Astrocyte (in vitro differentiated cells and primary cell): ENCODE results near the gene TM9SF1. TPM values are rescaled to one million over a fixed set of nuclear protein-coding genes. Genes with fewer than 3 reads are reported as not detected.

Experiments
- DNase-seq: peaks from one replicate; pipeline ENCODE4 v3.0.0-alpha.2; 2010; ENCODE audit warnings: low read depth
- FAIRE-seq: peaks from 2 replicates; lab custom pipeline; 2011; peaks lifted over from hg19 to GRCh38; lab: Jason Lieb, UNC
- H2AFZ ChIP-seq: 2 replicates; pipeline ENCODE4 v1.6.0; 2012; ENCODE audit warnings: low read depth, low read length, inconsistent platforms
- H3K27ac ChIP-seq: 2 replicates; pipeline ENCODE4 v1.5.1; 2011; ENCODE audit warnings: low read depth, low read length, inconsistent platforms
- H3K27me3 ChIP-seq: 2 replicates; pipeline ENCODE4 v1.6.0; 2011; ENCODE audit warnings: low read length, inconsistent platforms; ENCODE audit not compliant: insufficient read depth
- H3K36me3 ChIP-seq: 2 replicates; pipeline ENCODE4 v1.5.1; 2011; ENCODE audit warnings: low read length, inconsistent platforms; ENCODE audit not compliant: insufficient read depth
- H3K4me1 ChIP-seq: 2 replicates; pipeline ENCODE4 v1.5.1; 2011; ENCODE audit warnings: low read length, inconsistent platforms; ENCODE audit not compliant: insufficient read depth
- H3K4me2 ChIP-seq: 2 replicates; pipeline ENCODE4 v1.6.0; 2012; ENCODE audit warnings: low read length, inconsistent platforms
- H3K4me3 ChIP-seq: 2 replicates; pipeline ENCODE4 v1.5.1; 2011; ENCODE audit warnings: low read depth, mild to moderate bottlenecking, low read length, inconsistent platforms; ENCODE audit not compliant: insufficient read depth
- H3K79me2 ChIP-seq: 2 replicates; pipeline ENCODE4 v1.6.0; 2012; ENCODE audit warnings: mild to moderate bottlenecking, low read length, inconsistent platforms; ENCODE audit not compliant: insufficient read depth
- H3K9ac ChIP-seq: 2 replicates; pipeline ENCODE4 v1.6.0; 2012; ENCODE audit warnings: mild to moderate bottlenecking, low read length, inconsistent platforms
- H3K9me3 ChIP-seq: 2 replicates; pipeline ENCODE4 v1.5.1; 2012; ENCODE audit warnings: low read depth, mild to moderate bottlenecking, low read length, inconsistent platforms; ENCODE audit not compliant: insufficient read depth
- H4K20me1 ChIP-seq: 2 replicates; pipeline ENCODE4 v1.6.0; 2012; ENCODE audit warnings: low read length, inconsistent platforms; ENCODE audit not compliant: insufficient read depth
- H3K27ac Mint-ChIP-seq: one replicate; pipeline ENCODE4 v1.8.0; 2021; ENCODE audit warnings: mild to moderate bottlenecking, mixed read lengths; ENCODE audit not compliant: unreplicated experiment
- H3K27me3 Mint-ChIP-seq: one replicate; pipeline ENCODE4 v1.8.0; 2021; ENCODE audit warnings: low read depth, mixed read lengths; ENCODE audit not compliant: unreplicated experiment
- H3K36me3 Mint-ChIP-seq: one replicate; pipeline ENCODE4 v1.8.0; 2021; ENCODE audit warnings: low read depth, mixed read lengths; ENCODE audit not compliant: unreplicated experiment
- H3K4me1 Mint-ChIP-seq: one replicate; pipeline ENCODE4 v1.8.0; 2021; ENCODE audit warnings: low read depth, mixed read lengths; ENCODE audit not compliant: unreplicated experiment
- H3K4me3 Mint-ChIP-seq: one replicate; pipeline ENCODE4 v1.8.0; 2021; ENCODE audit warnings: mild to moderate bottlenecking, moderate library complexity, mixed read lengths; ENCODE audit not compliant: unreplicated experiment
- H3K9me3 Mint-ChIP-seq: one replicate; pipeline ENCODE4 v1.8.0; 2021; ENCODE audit warnings: mild to moderate bottlenecking, mixed read lengths; ENCODE audit not compliant: unreplicated experiment
- EZH2 ChIP-seq: IDR thresholded peaks from 2 replicates; pipeline ENCODE4 v1.6.1; 2012; ENCODE audit warnings: mild to moderate bottlenecking, low read length, inconsistent platforms; ENCODE audit not compliant: insufficient read depth
- total RNA-seq: library from RNA; stranded (reverse); gene quantifications from 2 replicates; pipeline ENCODE4 v1.2.1, GENCODE V29; 2021
- TF ChIP-seq, protein P1 (sequence below): IDR thresholded peaks from 2 replicates; pipeline ENCODE4 v1.5.1; 2011; ENCODE audit warnings: low read depth, mild to moderate bottlenecking, inconsistent platforms, low read length, moderate library complexity; ENCODE audit not compliant: insufficient read depth

Gene TM9SF1
- total RNA-seq, 1 donor from 2014 or later = 59.3 TPM

DNA sequence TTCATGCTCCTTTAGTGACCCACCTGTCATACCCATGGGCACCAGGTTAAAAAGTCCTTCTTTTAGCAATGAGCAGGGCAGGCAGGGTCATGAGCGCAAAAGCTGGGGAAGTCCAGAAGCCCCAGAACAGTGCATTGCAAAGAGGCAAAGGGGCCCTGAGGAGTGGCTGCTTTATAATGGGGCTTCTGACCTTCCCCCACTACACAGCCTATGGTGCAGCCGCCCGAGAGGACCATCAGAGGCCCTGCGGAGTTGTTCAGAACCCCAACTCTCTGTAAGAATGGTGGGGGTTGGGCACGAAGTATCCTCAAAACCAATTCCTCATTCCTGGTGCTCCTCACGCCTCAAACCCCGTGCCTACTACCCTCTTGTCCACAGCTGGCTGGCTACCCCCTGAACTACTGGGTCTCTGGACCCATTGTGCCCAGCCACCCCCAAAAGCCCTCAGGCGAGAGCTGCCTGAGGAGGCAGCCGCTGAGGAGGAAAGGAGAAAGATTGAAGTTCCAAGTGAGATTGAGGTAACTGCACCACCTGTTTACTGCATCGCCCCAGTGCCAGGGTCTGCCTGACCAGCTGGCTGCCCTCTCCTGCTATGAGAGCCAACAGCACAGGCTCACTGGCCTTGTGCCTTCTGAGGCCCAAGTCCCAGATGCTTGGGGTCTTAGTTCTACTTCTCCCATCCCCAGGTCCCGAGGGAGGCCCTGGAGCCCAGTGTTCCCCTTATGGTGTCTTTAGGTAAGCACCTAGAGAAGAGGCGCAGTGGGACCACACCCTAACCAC, 16.7 kb downstream of the TM9SF1 start:
- Histone ChIP-seq H3K4me2 (no peak overlapping the region), H3K36me3 (peaks cover 21% of the 10 kb centered on the region), H3K9ac (no peak overlapping the region), H3K4me1 (peaks cover 5% of the 10 kb centered on the region), H3K79me2 (no peaks in the 10 kb centered on the region), H4K20me1 (peaks cover 35% of the 10 kb centered on the region), H2AFZ (no peak overlapping the region), H3K27ac (no peak overlapping the region), H3K9me3 (no peaks in the 10 kb centered on the region), H3K27me3 (no peaks in the 10 kb centered on the region), H3K4me3 (no peak overlapping the region)
- H3K4me3 Mint-ChIP-seq = no peak overlapping the region
- peaks cover 20% of the 10 kb centered on the region for H3K36me3 Mint-ChIP-seq
- H3K9me3 Mint-ChIP-seq = no peaks in the 10 kb centered on the region
- FAIRE-seq (no peak), DNase-seq (no peak)
- peak overlapping the region; percentile 34 for H3K27ac Mint-ChIP-seq
- H3K27me3 Mint-ChIP-seq = no peaks in the 10 kb centered on the region
- peaks cover 7% of the 10 kb centered on the region for H3K4me1 Mint-ChIP-seq
- TF ChIP-seq EZH2 = no peak
- TF ChIP-seq, protein P1, sequence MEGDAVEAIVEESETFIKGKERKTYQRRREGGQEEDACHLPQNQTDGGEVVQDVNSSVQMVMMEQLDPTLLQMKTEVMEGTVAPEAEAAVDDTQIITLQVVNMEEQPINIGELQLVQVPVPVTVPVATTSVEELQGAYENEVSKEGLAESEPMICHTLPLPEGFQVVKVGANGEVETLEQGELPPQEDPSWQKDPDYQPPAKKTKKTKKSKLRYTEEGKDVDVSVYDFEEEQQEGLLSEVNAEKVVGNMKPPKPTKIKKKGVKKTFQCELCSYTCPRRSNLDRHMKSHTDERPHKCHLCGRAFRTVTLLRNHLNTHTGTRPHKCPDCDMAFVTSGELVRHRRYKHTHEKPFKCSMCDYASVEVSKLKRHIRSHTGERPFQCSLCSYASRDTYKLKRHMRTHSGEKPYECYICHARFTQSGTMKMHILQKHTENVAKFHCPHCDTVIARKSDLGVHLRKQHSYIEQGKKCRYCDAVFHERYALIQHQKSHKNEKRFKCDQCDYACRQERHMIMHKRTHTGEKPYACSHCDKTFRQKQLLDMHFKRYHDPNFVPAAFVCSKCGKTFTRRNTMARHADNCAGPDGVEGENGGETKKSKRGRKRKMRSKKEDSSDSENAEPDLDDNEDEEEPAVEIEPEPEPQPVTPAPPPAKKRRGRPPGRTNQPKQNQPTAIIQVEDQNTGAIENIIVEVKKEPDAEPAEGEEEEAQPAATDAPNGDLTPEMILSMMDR = no peak

- H3K4me3 Mint-ChIP-seq = no peak overlapping the region
- TF ChIP-seq EZH2 = no peak
- TF ChIP-seq, protein P1 = no peak
- Histone ChIP-seq H2AFZ (no peak overlapping the region), H3K27me3 (no peaks in the 10 kb centered on the region), H3K79me2 (no peaks in the 10 kb centered on the region), H3K4me3 (no peak overlapping the region), H3K9ac (no peak overlapping the region), H3K9me3 (no peaks in the 10 kb centered on the region), H3K4me2 (no peak overlapping the region), H4K20me1 (peaks cover 35% of the 10 kb centered on the region), H3K36me3 (peaks cover 18% of the 10 kb centered on the region), H3K4me1 (peaks cover 5% of the 10 kb centered on the region), H3K27ac (no peak overlapping the region)
- H3K27me3 Mint-ChIP-seq = no peaks in the 10 kb centered on the region
- FAIRE-seq (no peak), DNase-seq (no peak)
- H3K27ac Mint-ChIP-seq = no peak overlapping the region
- no peaks in the 10 kb centered on the region for H3K9me3 Mint-ChIP-seq
- H3K36me3 Mint-ChIP-seq = peaks cover 24% of the 10 kb centered on the region
- H3K4me1 Mint-ChIP-seq = peaks cover 7% of the 10 kb centered on the region
These were observed 17.4 kb downstream of the TM9SF1 start for GRCh38 chr14:24177891-24178290.
